Measurements from ENCODE around the gene CHST15. TPM values are rescaled to one million over a fixed set of nuclear protein-coding genes. Genes with fewer than 3 reads are reported as not detected.

CHST15 gene
- total and polyA plus RNA-seq, 2 of the 13 experiments (the other 11 are each of a cell fraction or from before 2014, with no cell fraction given) = 1.4 to 94.7 TPM

- 0 out of 2 replicates have a peak, but pooled peaks have one; percentile 14 for TF ChIP-seq PRDM10 (CRISPR knock-in tag; IDR thresholded peaks at IDR 0.05; ENCODE audit: low read depth)
- peak; percentile 48; the same call in 1 of the 2 replicates for TF ChIP-seq PHF21A (CRISPR knock-in tag; IDR thresholded peaks at IDR 0.05)
- TF ChIP-seq SMAD1 (CRISPR knock-in tag; IDR thresholded peaks at IDR 0.05; ENCODE audit: borderline replicate concordance, low read depth) = 0 out of 2 replicates have a peak, but pooled peaks have one; percentile 28
- TF ChIP-seq NCOA2 (CRISPR knock-in tag; IDR thresholded peaks at IDR 0.05) = peak; percentile 50; the same call in 1 of the 2 replicates
- TF ChIP-seq MEF2D (CRISPR knock-in tag; IDR thresholded peaks at IDR 0.05) = peak; percentile 69; the same call in 1 of the 2 replicates
- TF ChIP-seq NFKBIZ (CRISPR knock-in tag; IDR thresholded peaks at IDR 0.05) = no peak
- peak; percentile 70; the same call in 1 of the 2 replicates for TF ChIP-seq KMT2A (CRISPR knock-in tag; IDR thresholded peaks at IDR 0.05)
- no peak for TF ChIP-seq JDP2 (CRISPR knock-in tag; IDR thresholded peaks at IDR 0.05; ENCODE audit: borderline replicate concordance)
- TF ChIP-seq THRA (CRISPR knock-in tag; IDR thresholded peaks at IDR 0.05; ENCODE audit: borderline replicate concordance) = 0 out of 2 replicates have a peak, but pooled peaks have one; percentile 41
- no peak for TF ChIP-seq MYC (CRISPR knock-in tag; IDR thresholded peaks at IDR 0.05; ENCODE audit: borderline replicate concordance)
- TF ChIP-seq TBX2 (CRISPR knock-in tag; IDR thresholded peaks at IDR 0.05; ENCODE audit: borderline replicate concordance) = peak; percentile 4; the same call in 1 of the 2 replicates
- no peak for TF ChIP-seq ZNF350 (CRISPR knock-in tag; IDR thresholded peaks at IDR 0.05; ENCODE audit: borderline replicate concordance, low read depth)
- peak; percentile 43; the same call in 1 of the 2 replicates for TF ChIP-seq ZFX (CRISPR knock-in tag; IDR thresholded peaks at IDR 0.05; ENCODE audit: low read depth)
- peak; percentile 44; the same call in 1 of the 2 replicates for TF ChIP-seq AHDC1 (CRISPR knock-in tag; IDR thresholded peaks at IDR 0.05; ENCODE audit: borderline replicate concordance)
- 0 out of 2 replicates have a peak, but pooled peaks have one; percentile 11 for TF ChIP-seq FOXK1 (CRISPR knock-in tag; IDR thresholded peaks at IDR 0.05; ENCODE audit: borderline replicate concordance, low read depth)
- no peak for TF ChIP-seq ATF7 (IDR thresholded peaks at IDR 0.05)
- no peak for TF ChIP-seq ATF7 (CRISPR knock-in tag; IDR thresholded peaks at IDR 0.05)
- TF ChIP-seq EP300 (IDR thresholded peaks at IDR 0.05; ENCODE audit: low read depth in 2 of 2, low read length in 2 of 2) = 0 out of 4 replicates have a peak, but pooled peaks of 1 of the 2 experiments have one; percentile 27
- no peak for TF ChIP-seq EP300 (CRISPR knock-in tag; IDR thresholded peaks at IDR 0.05; ENCODE audit: borderline replicate concordance)
- TF ChIP-seq SOX5 (CRISPR knock-in tag; IDR thresholded peaks at IDR 0.05; ENCODE audit: borderline replicate concordance) = peak; percentile 30; the same call in 1 of the 2 replicates
Measured at GRCh38 chr10:124062390-124062789, 31.0 kb downstream of the CHST15 start (continued).

All from HepG2 (cell line).